SK-N-SH (cell line): Measurements from ENCODE around the gene IMPDH2. TPM values are rescaled to one million over a fixed set of nuclear protein-coding genes. Genes with fewer than 3 reads are reported as not detected.
A peak's percentile ranks its signal among the peaks of the same experiment; 100 is the strongest.

Source experiments
- CTCF ChIA-PET: fragments of 300-600, 350-600 bp; formaldehyde crosslinking; extraction: SDS; loops from one replicate; lab custom pipeline; 2021; lab: Yijun Ruan, JAX
- POLR2A ChIA-PET: fragments of 350-600 bp; sonication (Branson Sonifier 250); formaldehyde crosslinking; extraction: SDS; loops from one replicate; lab custom pipeline; 2020; ENCODE audit warnings: antibody characterized with exemption, inconsistent platforms; lab: Yijun Ruan, JAX
- DNase-seq: peaks from one replicate; pipeline ENCODE4 v3.0.0; 2012
- H2AFZ ChIP-seq: fragments of 200-600 bp; sonication (generic); 2 replicates; pipeline ENCODE4 v1.8.1; 2016; ENCODE audit warnings: antibody characterized with exemption, mild to moderate bottlenecking, low read depth
- H3F3A ChIP-seq: fragments of 200-600 bp; sonication (generic); replicated peaks from 2 replicates; pipeline ENCODE3; 2016; ENCODE audit warnings: antibody characterized with exemption, mild to moderate bottlenecking; ENCODE audit not compliant: insufficient read depth
- H3K27ac ChIP-seq, 2 experiments: fragments of 200-500 bp in 1 of 2; fragments of 200-600 bp in 1 of 2; sonication (Bioruptor generic) in 1 of 2; sonication (generic), shearing (Covaris generic) in 1 of 2; 2 replicates each; pipeline versions ENCODE4 v1.5.1 to v1.6.1; 2014 to 2016; ENCODE audit warnings: low read depth in 2 of 2, inconsistent platforms in 1 of 2, low read length in 1 of 2, mild to moderate bottlenecking in 1 of 2, mixed read lengths in 1 of 2
- H3K27me3 ChIP-seq: fragments of 200-600 bp; sonication (generic), shearing (Covaris generic); 2 replicates; pipeline ENCODE4 v1.6.1; 2016; ENCODE audit warnings: mixed run types; ENCODE audit not compliant: insufficient read depth
- H3K36me3 ChIP-seq, 2 experiments: fragments of 200-500 bp in 1 of 2; fragments of 200-600 bp in 1 of 2; sonication (Bioruptor generic) in 1 of 2; sonication (generic) in 1 of 2; replicated peaks in 1 of 2; 2 replicates each; pipeline versions ENCODE3 to v1.5.1; 2014 to 2016; ENCODE audit warnings: low read length in 1 of 2, mild to moderate bottlenecking in 1 of 2; ENCODE audit not compliant: insufficient read depth in 2 of 2, control insufficient read depth in 1 of 2
- H3K4me1 ChIP-seq, 2 experiments: fragments of 200-500 bp in 1 of 2; fragments of 200-600 bp in 1 of 2; sonication (Bioruptor generic) in 1 of 2; sonication (generic), shearing (Covaris generic) in 1 of 2; 2 replicates each; pipeline versions ENCODE4 v1.5.1 to v1.6.1; 2014 to 2016; ENCODE audit warnings: low read depth in 1 of 2, low read length in 1 of 2, mixed run types in 1 of 2; ENCODE audit not compliant: insufficient read depth in 2 of 2, control insufficient read depth in 1 of 2
- H3K4me2 ChIP-seq: fragments of 200-600 bp; sonication (generic), shearing (Covaris generic); 2 replicates; pipeline ENCODE4 v1.6.1; 2017; ENCODE audit warnings: mixed run types
- H3K4me3 ChIP-seq, 2 experiments: fragments of 200-500 bp in 1 of 2; fragments of 200-600 bp in 1 of 2; sonication (Bioruptor generic) in 1 of 2; sonication (generic), shearing (Covaris generic) in 1 of 2; 2 replicates each; pipeline versions ENCODE4 v1.5.1 to v1.8.1; 2014 to 2016; ENCODE audit warnings: low read depth in 2 of 2, inconsistent platforms in 1 of 2, low read length in 1 of 2, mild to moderate bottlenecking in 1 of 2, mixed read lengths in 1 of 2, moderate library complexity in 1 of 2
- H3K79me2 ChIP-seq: fragments of 200-600 bp; sonication (generic); 2 replicates; pipeline ENCODE4 v1.8.1; 2017; ENCODE audit warnings: mild to moderate bottlenecking; ENCODE audit not compliant: insufficient read depth
- H3K9ac ChIP-seq: fragments of 200-600 bp; sonication (generic); 2 replicates; pipeline ENCODE4 v1.6.1; 2017; ENCODE audit warnings: mixed run types
- H3K9me2 ChIP-seq: fragments of 200-600 bp; sonication (generic); 2 replicates; pipeline ENCODE4 v1.6.1; 2017; ENCODE audit warnings: mixed run types
- H3K9me3 ChIP-seq: fragments of 200-600 bp; sonication (generic); 2 replicates; pipeline ENCODE4 v1.6.1; 2017; ENCODE audit warnings: mixed run types, mild to moderate bottlenecking, moderate library complexity
- H4K20me1 ChIP-seq: fragments of 200-600 bp; sonication (generic); 2 replicates; pipeline ENCODE4 v1.6.1; 2017; ENCODE audit warnings: mild to moderate bottlenecking, mixed run types; ENCODE audit not compliant: insufficient read depth
- CHD2 ChIP-seq: fragments of 150-350 bp; IDR thresholded peaks from 2 replicates; pipeline ENCODE4 v1.6.1; 2018; ENCODE audit warnings: low read length; ENCODE audit not compliant: partially characterized antibody
- EZH2phosphoT487 ChIP-seq: fragments of 200-600 bp; sonication (generic); IDR thresholded peaks from 2 replicates; pipeline ENCODE4 v1.6.1; 2017; ENCODE audit warnings: low read depth, mixed run types, mild to moderate bottlenecking, antibody characterized with exemption, moderate library complexity, borderline replicate concordance
- FOSL2 ChIP-seq: IDR thresholded peaks from 2 replicates; pipeline ENCODE4 v1.4.0; 2012; ENCODE audit warnings: low read depth, mild to moderate bottlenecking, moderate library complexity, borderline replicate concordance
- FOXM1 ChIP-seq: IDR thresholded peaks from 2 replicates; pipeline ENCODE4 v1.4.0; 2012; ENCODE audit warnings: low read depth, mild to moderate bottlenecking
- GATA2 ChIP-seq: sonication (generic); formaldehyde crosslinking; IDR thresholded peaks from 2 replicates; pipeline ENCODE4 v1.5.0; 2020; ENCODE audit warnings: mild to moderate bottlenecking, missing genetic modification reagents
- JUND ChIP-seq: IDR thresholded peaks from 2 replicates; pipeline ENCODE4 v1.4.0; 2012
- MEF2A ChIP-seq: IDR thresholded peaks from 2 replicates; pipeline ENCODE4 v1.4.0; 2012; ENCODE audit warnings: low read depth, borderline replicate concordance
- MXI1 ChIP-seq: IDR thresholded peaks from 2 replicates; pipeline ENCODE4 v1.6.1; 2012; ENCODE audit warnings: mild to moderate bottlenecking, low read depth, low read length, improper control_type of control experiment
- NRF1 ChIP-seq: IDR thresholded peaks from 2 replicates; pipeline ENCODE4 v1.6.1; 2012; ENCODE audit warnings: low read depth, mild to moderate bottlenecking, low read length
- PBX3 ChIP-seq: IDR thresholded peaks from 2 replicates; pipeline ENCODE4; 2012
- POLR2AphosphoS5 ChIP-seq: IDR thresholded peaks from 2 replicates; pipeline ENCODE4 v1.6.1; 2012; ENCODE audit warnings: low read depth, low read length
- RCOR1 ChIP-seq: fragments of 150-350 bp; IDR thresholded peaks from 2 replicates; pipeline ENCODE4 v1.6.1; 2017; ENCODE audit warnings: antibody characterized with exemption, low read length
- SIN3A ChIP-seq: IDR thresholded peaks from 2 replicates; pipeline ENCODE4 v1.6.1; 2012; ENCODE audit warnings: low read depth, mild to moderate bottlenecking, low read length, moderate library complexity, borderline replicate concordance
- TAF1 ChIP-seq: IDR thresholded peaks from 2 replicates; pipeline ENCODE4 v1.6.1; 2012; ENCODE audit warnings: low read depth, mild to moderate bottlenecking, low read length, moderate library complexity, borderline replicate concordance
- TEAD4 ChIP-seq: IDR thresholded peaks from 2 replicates; pipeline ENCODE4 v1.4.0; 2012; ENCODE audit warnings: mild to moderate bottlenecking, borderline replicate concordance; ENCODE audit not compliant: insufficient read depth
- YY1 ChIP-seq: IDR thresholded peaks from 2 replicates; pipeline ENCODE4 v1.4.0; 2012; ENCODE audit warnings: low read depth, mild to moderate bottlenecking
- WGBS: methylation state at CpG from one replicate; pipeline ENCODE4 v1.1.6; 2017; ENCODE audit warnings: low lambda C conversion rate; 5-methylcytosine and 5-hydroxymethylcytosine counted together
- polyA plus RNA-seq, 3 experiments: library from polyadenylated mRNA; depleted of rRNA; stranded (reverse); fragments of >200 nt; gene quantifications; 2 replicates each; pipeline ENCODE4 v1.2.3, GENCODE V29; 2012
- TF ChIP-seq, protein P1 (sequence below): fragments of 200-600 bp; sonication (generic); IDR thresholded peaks from 2 replicates; pipeline ENCODE4 v1.6.1; 2017; ENCODE audit warnings: antibody characterized with exemption, mild to moderate bottlenecking, moderate library complexity
- TF ChIP-seq, protein P2 (sequence below): fragments of 150-350 bp; IDR thresholded peaks from 2 replicates; pipeline ENCODE4 v1.6.1; 2016; ENCODE audit warnings: mild to moderate bottlenecking, low read depth, low read length
- TF ChIP-seq, protein P3 (sequence below): IDR thresholded peaks from 2 replicates; pipeline ENCODE4 v1.4.0; 2012; ENCODE audit warnings: low read depth, borderline replicate concordance
- TF ChIP-seq, protein P4 (sequence below): IDR thresholded peaks from 2 replicates; pipeline ENCODE4 v1.4.0; 2012; ENCODE audit warnings: low read depth

Gene IMPDH2
- polyA plus RNA-seq (2012; rRNA removed), result 305 and 346 TPM in 2 replicates
- 247 and 282 TPM in 2 replicates for polyA plus RNA-seq (2012; cell fraction: cytosol; rRNA removed)
- polyA plus RNA-seq (2012; cell fraction: nucleus; rRNA removed), result 502 and 507 TPM in 2 replicates

GRCh38 chr3:49028673-49029562, at the start of gene IMPDH2:
IMPDH2 (minus strand) TSS chr3:49029398; CDS start chr3:49029350, 48 bp downstream.
- TF ChIP-seq EZH2phosphoT487 (no peak), JUND (peak; percentile 25; the same call in 1 of the 2 replicates), PBX3 (peak; percentile 53), MXI1 (peak; percentile 89), RCOR1 (no peak), SIN3A (peak; percentile 95; the same call in 1 of the 2 replicates), GATA2 (no peak), MEF2A (no peak), TAF1 (peak; percentile 84), CHD2 (peak; percentile 61), NRF1 (peak; percentile 76), POLR2AphosphoS5 (peak; percentile 99), FOSL2 (peak; percentile 16; the same call in 1 of the 2 replicates), YY1 (0 out of 2 replicates have a peak, but pooled peaks have one; percentile 59), FOXM1 (no peak), TEAD4 (0 out of 2 replicates have a peak, but pooled peaks have one; percentile 16)
- TF ChIP-seq, protein P1, sequence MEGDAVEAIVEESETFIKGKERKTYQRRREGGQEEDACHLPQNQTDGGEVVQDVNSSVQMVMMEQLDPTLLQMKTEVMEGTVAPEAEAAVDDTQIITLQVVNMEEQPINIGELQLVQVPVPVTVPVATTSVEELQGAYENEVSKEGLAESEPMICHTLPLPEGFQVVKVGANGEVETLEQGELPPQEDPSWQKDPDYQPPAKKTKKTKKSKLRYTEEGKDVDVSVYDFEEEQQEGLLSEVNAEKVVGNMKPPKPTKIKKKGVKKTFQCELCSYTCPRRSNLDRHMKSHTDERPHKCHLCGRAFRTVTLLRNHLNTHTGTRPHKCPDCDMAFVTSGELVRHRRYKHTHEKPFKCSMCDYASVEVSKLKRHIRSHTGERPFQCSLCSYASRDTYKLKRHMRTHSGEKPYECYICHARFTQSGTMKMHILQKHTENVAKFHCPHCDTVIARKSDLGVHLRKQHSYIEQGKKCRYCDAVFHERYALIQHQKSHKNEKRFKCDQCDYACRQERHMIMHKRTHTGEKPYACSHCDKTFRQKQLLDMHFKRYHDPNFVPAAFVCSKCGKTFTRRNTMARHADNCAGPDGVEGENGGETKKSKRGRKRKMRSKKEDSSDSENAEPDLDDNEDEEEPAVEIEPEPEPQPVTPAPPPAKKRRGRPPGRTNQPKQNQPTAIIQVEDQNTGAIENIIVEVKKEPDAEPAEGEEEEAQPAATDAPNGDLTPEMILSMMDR, result 0 out of 2 replicates have a peak, but pooled peaks have one; percentile 11
- TF ChIP-seq, protein P2, sequence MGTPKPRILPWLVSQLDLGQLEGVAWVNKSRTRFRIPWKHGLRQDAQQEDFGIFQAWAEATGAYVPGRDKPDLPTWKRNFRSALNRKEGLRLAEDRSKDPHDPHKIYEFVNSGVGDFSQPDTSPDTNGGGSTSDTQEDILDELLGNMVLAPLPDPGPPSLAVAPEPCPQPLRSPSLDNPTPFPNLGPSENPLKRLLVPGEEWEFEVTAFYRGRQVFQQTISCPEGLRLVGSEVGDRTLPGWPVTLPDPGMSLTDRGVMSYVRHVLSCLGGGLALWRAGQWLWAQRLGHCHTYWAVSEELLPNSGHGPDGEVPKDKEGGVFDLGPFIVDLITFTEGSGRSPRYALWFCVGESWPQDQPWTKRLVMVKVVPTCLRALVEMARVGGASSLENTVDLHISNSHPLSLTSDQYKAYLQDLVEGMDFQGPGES, result no peak
- TF ChIP-seq, protein P3, sequence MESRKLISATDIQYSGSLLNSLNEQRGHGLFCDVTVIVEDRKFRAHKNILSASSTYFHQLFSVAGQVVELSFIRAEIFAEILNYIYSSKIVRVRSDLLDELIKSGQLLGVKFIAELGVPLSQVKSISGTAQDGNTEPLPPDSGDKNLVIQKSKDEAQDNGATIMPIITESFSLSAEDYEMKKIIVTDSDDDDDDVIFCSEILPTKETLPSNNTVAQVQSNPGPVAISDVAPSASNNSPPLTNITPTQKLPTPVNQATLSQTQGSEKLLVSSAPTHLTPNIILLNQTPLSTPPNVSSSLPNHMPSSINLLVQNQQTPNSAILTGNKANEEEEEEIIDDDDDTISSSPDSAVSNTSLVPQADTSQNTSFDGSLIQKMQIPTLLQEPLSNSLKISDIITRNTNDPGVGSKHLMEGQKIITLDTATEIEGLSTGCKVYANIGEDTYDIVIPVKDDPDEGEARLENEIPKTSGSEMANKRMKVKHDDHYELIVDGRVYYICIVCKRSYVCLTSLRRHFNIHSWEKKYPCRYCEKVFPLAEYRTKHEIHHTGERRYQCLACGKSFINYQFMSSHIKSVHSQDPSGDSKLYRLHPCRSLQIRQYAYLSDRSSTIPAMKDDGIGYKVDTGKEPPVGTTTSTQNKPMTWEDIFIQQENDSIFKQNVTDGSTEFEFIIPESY, result peak; percentile 26; the same call in 1 of the 2 replicates
- TF ChIP-seq, protein P4, sequence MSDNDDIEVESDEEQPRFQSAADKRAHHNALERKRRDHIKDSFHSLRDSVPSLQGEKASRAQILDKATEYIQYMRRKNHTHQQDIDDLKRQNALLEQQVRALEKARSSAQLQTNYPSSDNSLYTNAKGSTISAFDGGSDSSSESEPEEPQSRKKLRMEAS, result peak; percentile 96
- peak; percentile 92 for DNase-seq
- WGBS, result 4% methylated on average over 13 of the region's 55 CpGs
- Histone ChIP-seq H3K9me2 (no peaks in the 10 kb centered on the region), H3F3A (peaks cover 56% of the 10 kb centered on the region), H3K4me2 (peak within 1 kb of the TSS; percentile 97), H3K27me3 (no peaks in the 10 kb centered on the region), H3K36me3 (peaks cover 66 to 69% of the 10 kb centered on the region in 2 experiments), H3K79me2 (peaks cover 50% of the 10 kb centered on the region), H3K9me3 (no peaks in the 10 kb centered on the region), H3K9ac (peak within 1 kb of the TSS; percentile 82), H2AFZ (peak within 1 kb of the TSS; percentile 69), H3K4me1 (peaks cover 10 to 32% of the 10 kb centered on the region in 2 experiments; a peak in 3 of 4 replicates), H3K27ac (peak within 1 kb of the TSS; percentile 69 to 82), H3K4me3 (peak within 1 kb of the TSS; percentile 83 to 87), H4K20me1 (no peaks in the 10 kb centered on the region)
- ChIA-PET POLR2A (interaction anchor here (0.6 to 2.3 kb wide), 8 partner anchors 8 to 105 kb away, joined by 3 to 18 read pairs (median 6); partner anchors contain the start of genes P4HTM, QRICH1 and WDR6), CTCF (interaction anchor here (0.6 to 1.5 kb wide), 8 partner anchors 9 to 110 kb away, joined by 3 to 8 read pairs (median 4); partner anchors contain the start of genes ARIH2 and WDR6)
